Measurements from ENCODE around the gene DKKL1.

DNA sequence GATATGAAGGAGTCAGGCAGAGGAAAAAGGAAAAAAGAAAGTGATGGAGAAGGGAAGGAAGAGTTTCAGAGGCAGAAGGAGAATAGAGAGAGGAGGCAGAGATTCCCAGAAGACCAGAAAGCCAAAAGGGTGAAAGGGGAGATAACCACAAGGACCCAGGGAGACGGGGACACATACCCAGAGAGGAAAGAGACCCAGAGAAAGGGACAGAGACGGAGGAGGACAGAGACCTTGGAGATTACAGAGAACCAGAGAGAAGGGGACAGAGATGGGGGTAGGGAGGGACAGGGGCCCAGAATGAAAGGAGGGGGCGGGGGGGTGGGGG is 58.2 kb downstream of the DKKL1 start:
- TF ChIP-seq, protein P1, sequence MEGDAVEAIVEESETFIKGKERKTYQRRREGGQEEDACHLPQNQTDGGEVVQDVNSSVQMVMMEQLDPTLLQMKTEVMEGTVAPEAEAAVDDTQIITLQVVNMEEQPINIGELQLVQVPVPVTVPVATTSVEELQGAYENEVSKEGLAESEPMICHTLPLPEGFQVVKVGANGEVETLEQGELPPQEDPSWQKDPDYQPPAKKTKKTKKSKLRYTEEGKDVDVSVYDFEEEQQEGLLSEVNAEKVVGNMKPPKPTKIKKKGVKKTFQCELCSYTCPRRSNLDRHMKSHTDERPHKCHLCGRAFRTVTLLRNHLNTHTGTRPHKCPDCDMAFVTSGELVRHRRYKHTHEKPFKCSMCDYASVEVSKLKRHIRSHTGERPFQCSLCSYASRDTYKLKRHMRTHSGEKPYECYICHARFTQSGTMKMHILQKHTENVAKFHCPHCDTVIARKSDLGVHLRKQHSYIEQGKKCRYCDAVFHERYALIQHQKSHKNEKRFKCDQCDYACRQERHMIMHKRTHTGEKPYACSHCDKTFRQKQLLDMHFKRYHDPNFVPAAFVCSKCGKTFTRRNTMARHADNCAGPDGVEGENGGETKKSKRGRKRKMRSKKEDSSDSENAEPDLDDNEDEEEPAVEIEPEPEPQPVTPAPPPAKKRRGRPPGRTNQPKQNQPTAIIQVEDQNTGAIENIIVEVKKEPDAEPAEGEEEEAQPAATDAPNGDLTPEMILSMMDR (IDR thresholded peaks at IDR 0.05), result no peak
- TF ChIP-seq POLR2AphosphoS5 (IDR thresholded peaks at IDR 0.05; ENCODE audit: low read depth, low read length) (no peak), SIN3A (IDR thresholded peaks at IDR 0.05; ENCODE audit: borderline replicate concordance, insufficient read depth, low read depth, low read length) (no peak)

Data from Panc1 (cell line).